ENCODE data around the gene GLT8D1.

GRCh38 chr3:52705438-52705687 lies 228 bp downstream of the GLT8D1 start:
- TF ChIP-seq CTCF (IDR thresholded peaks at IDR 0.05; ENCODE audit: low read depth, low read length) = no peak
- TF ChIP-seq EZH2phosphoT487 (IDR thresholded peaks at IDR 0.05; ENCODE audit: low read depth) = no peak

Data from OCI-LY3 (cell line).